HepG2 (cell line): ENCODE data around the gene SLC4A5.

Source experiments
- CTCF ChIP-seq: sonication (generic); formaldehyde crosslinking; IDR thresholded peaks from 2 replicates; pipeline ENCODE4 v1.5.0; 2020; ENCODE audit warnings: mild to moderate bottlenecking, missing genetic modification reagents, moderate library complexity
- EZH2 ChIP-seq: conservative IDR thresholded peaks from 2 replicates; pipeline ENCODE4 v1.6.1; 2012; ENCODE audit warnings: mild to moderate bottlenecking, low read depth, low read length, moderate library complexity
- POLR2A ChIP-seq, 2 experiments: IDR thresholded peaks; 2 replicates each; pipeline ENCODE4 v1.6.1; 2011; ENCODE audit warnings: low read depth in 2 of 2, low read length in 2 of 2, mild to moderate bottlenecking in 1 of 2, moderate library complexity in 1 of 2; ENCODE audit not compliant: insufficient read depth in 1 of 2
- RFX1 ChIP-seq: fragments of 450-650 bp; IDR thresholded peaks from 2 replicates; pipeline ENCODE4 v1.6.1; 2017
- TBX3 ChIP-seq: fragments of 450-650 bp; IDR thresholded peaks from 2 replicates; pipeline ENCODE4 v1.6.1; 2017; ENCODE audit warnings: antibody characterized with exemption, mild to moderate bottlenecking, inconsistent platforms, borderline replicate concordance
- ZNF224 ChIP-seq: sonication (generic); formaldehyde crosslinking; IDR thresholded peaks from 2 replicates; pipeline ENCODE4 v1.5.0; 2020; ENCODE audit warnings: mild to moderate bottlenecking, missing genetic modification reagents
- ZNF232 ChIP-seq: sonication (generic); formaldehyde crosslinking; IDR thresholded peaks from 2 replicates; pipeline ENCODE4 v1.4.0; 2020; ENCODE audit warnings: missing genetic modification reagents, borderline replicate concordance
- ZNF550 ChIP-seq: sonication (generic); formaldehyde crosslinking; IDR thresholded peaks from 2 replicates; pipeline ENCODE4 v1.4.0; 2020; ENCODE audit warnings: mild to moderate bottlenecking, missing genetic modification reagents, borderline replicate concordance

DNA sequence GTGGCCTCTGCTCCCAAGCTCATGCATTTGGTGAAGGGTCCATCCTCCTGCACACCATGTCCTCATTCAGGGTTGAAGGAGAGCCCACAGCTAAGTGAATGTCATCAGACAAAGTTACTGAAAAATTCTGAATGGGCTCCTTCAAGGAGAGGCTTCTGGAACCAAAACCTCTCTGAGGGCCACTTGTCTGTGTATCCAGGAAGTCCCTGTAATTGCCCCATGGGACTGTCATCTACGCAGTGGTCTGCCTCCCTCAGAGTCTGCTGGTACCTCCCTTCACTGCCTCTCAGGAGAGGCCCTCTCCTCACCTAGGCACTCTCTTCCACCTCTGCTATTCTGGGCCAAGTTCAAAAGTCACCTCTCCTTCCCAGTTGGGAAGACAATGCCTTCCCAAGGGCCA lies 68.0 kb downstream of the SLC4A5 start:
- TF ChIP-seq TBX3 (no peak), ZNF224 (no peak), EZH2 (no peak), POLR2A (IDR thresholded peaks at IDR 0.05; ENCODE audit: insufficient read depth in 1 of 2, low read depth in 2 of 2, low read length in 2 of 2) (no peak), CTCF (no peak), ZNF232 (no peak), ZNF550 (CRISPR knock-in tag) (no peak), RFX1 (no peak)
